ENCODE measurements around the gene LTK.

Gene LTK

DNA sequence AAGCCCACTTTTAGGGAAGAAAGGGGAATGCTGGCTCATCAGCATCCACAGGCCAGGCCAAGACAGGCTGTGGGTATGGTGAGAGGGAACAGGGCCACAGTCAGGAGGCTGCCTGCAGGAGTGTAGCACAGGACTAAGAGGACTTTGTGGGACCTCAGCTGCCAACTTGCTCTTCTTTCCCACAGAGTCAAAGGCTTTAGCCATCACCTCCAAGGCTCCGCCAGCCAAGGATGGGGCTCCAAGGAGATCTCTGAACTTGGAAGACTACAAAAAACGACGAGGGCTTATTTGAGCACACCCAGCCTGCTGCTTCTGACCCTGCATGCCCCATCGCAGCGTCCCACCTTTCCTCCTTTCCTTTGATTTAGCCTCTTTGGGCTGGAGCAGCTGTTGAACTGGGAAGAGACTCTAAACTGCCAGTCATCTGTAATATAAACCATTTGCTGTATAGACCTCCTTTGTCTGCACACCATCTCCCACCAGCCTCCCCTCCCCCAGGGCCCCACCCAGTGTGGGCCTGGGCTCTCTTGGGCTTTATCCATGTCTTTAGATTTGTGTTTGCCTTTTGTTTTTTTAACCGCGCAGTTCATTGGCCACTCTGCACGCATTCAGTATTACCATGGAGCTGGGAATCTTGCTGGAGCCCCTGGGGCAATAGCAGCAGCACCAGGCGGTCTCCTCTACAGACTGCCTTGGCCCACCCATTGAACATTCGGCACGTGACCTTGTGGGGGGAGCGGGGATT is 33.1 kb downstream of the LTK start:
- in situ Hi-C loops (cut with HindIII; ENCODE audit: low sequenced_read_pairs) = no loop called here

DNA sequence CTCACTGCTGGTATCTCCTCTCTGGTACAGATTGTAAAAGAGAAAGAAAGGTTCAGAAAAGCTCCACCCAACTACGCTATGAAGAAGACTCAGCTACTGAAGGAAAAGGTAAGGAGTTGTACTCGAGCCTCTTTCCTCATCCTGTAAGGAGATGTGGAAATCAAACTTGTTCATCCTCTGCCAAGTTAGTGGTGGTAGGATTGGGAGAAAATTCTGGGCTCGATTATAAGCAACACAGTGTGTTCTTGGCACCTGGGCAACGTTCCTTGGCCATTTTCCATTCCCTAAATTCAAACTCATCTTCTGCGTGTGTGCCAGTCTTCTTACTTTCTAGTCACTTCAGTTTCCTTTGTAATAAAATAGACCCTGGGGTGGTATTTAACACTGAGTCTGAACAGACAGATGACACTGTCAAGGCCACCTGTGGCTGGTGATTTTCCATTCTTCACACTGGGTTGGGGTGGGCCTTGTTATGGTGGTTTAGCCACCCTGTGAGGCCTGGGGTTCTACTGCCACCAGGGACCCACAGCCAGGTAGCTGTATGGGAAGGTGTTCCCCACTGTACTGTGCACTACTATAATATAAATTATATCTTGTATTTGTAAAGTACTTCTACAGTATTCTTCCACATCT is 37.1 kb downstream of the LTK start:
- in situ Hi-C loops (cut with HindIII; ENCODE audit: low sequenced_read_pairs) = loop anchor here (10.0 kb wide), 1 partner anchor 68 kb away; the partner anchor contains the start of gene RPAP1

DNA sequence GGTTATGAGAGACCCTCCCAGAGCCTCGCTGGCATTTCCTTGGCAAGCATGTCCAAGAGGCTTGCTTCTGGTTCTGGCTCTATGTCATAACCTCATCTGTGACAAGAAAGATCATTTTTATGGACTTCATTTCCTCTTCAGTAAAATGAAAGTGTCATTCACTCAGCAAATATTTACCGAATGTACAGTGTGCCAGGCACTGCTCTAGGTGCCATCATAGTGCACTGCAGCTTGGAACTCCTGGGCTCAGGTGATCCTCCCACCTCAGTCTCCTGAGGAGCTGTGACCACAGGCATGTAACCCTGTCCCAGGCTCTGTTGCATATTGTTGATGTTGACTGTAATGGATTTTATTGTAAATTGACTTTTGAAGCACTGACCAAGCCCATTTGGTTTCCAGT is 38.7 kb downstream of the LTK start:
- in situ Hi-C loops (cut with HindIII; ENCODE audit: low sequenced_read_pairs) = loop anchor here (10.0 kb wide), 1 partner anchor 70 kb away; the partner anchor contains the start of gene RPAP1

DNA sequence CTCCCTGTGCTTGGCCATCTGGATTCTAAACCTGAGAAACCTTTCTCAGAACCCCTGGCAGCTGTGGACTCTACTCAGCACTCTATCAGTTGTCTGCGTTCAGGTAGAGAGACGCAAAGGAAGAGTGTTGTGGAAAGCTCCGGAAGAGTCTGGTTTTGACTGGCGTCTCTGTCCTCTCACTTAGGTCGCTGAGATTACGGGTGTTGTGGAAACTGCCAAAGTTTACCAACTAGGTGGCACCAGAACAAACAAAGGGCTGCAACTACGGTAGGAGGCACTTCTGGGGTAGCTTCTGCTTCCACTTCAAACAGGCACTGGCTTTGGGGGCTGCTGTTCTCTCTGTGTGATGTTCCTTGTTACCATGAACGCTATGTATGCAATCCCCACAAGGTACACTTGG is 39.2 kb downstream of the LTK start:
- in situ Hi-C loops (cut with HindIII; ENCODE audit: low sequenced_read_pairs) = loop anchor here (10.0 kb wide), 1 partner anchor 70 kb away; the partner anchor contains the start of gene RPAP1

DNA sequence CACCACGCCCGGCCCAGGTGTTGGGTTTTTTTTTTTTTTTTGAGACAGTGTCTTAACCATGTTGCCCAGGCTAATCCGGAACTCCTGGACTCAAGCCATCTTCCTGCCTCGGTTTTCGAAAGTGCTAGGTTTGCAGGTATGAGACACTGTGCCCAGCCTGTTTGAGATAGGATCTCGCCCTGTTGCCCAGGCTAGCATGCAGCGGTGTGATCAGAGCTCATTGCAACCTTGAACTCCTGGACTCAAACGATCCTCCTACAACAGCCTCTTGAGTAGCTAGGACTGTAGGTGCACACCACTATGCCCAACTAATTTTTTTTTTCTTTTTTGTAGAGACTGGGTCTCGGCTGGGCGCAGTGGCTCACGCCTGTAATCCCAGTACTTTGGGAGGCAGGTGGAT is 40.2 kb downstream of the LTK start:
- in situ Hi-C loops (cut with HindIII; ENCODE audit: low sequenced_read_pairs) = loop anchor here (10.0 kb wide), 1 partner anchor 71 kb away; the partner anchor contains the start of gene RPAP1

DNA sequence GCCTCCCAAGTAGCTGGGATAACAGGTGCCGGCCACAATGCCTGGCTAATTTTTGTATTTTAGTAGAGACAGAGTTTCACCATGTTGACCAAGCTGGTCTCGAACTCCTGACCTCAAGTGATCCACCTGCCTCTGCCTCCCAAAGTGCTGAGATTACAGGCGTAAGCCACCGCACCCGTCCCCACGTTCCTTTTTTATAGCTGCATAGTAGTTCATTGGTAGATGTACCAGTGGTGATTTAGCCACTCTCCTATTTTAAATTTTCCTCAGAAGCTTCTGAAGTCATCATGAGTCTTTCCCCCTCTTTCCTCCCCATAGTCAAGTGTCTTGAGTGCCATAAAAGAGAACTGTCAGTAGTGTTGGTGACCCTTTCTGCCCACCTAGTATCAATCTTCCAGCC is 44.0 kb downstream of the LTK start:
- in situ Hi-C loops (cut with HindIII; ENCODE audit: low sequenced_read_pairs) = loop anchor here (10.0 kb wide), 1 partner anchor 75 kb away; the partner anchor contains the start of gene RPAP1

DNA sequence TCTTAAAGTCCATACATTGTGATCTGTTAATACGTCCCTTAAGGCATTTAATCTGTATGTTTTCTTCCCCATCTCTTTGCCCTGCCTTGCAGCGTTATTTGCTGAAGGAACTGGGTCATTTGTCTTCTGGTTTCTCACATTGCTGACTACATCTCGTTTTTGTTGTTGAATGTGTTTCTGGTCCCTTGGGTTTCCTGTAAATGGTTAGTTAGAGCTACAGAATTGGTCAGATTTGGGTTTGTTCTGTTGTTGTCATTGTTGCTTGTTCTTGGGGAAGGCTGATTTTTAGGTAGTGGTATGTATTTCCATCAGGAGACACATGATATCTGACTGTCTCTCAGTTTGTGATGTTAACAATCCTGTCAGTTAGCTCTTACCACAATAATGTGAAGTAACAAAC is 46.9 kb downstream of the LTK start:
- in situ Hi-C loops (cut with HindIII; ENCODE audit: low sequenced_read_pairs) = no loop called here

DNA sequence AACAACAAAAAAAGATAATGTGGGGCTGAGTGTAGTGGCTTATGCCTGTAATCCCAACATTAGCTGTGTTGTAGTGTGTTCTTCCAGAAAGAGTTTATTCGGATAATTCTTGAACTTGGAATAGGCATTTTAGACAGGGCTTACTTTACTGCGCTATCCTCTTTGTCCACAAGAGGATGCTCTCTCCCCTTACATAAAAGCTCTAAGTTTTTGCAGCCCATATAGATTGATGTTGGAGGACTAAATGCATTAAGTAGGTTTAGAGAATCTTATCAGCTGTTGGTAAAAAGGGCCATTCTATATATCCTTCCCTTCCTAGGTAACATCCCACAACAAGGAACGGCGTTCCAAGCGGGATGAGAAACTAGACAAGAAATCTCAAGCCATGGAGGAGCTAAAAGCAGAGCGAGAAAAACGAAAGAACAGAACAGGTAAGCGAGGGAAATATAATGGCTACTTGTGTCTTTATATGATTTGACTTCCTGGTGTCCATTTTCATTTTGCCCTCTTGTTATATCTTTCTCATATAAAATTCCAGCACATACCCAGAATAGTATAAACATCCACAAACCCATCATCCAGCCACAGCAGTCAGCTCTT is 47.7 kb downstream of the LTK start:
- in situ Hi-C loops (cut with HindIII; ENCODE audit: low sequenced_read_pairs) = no loop called here

DNA sequence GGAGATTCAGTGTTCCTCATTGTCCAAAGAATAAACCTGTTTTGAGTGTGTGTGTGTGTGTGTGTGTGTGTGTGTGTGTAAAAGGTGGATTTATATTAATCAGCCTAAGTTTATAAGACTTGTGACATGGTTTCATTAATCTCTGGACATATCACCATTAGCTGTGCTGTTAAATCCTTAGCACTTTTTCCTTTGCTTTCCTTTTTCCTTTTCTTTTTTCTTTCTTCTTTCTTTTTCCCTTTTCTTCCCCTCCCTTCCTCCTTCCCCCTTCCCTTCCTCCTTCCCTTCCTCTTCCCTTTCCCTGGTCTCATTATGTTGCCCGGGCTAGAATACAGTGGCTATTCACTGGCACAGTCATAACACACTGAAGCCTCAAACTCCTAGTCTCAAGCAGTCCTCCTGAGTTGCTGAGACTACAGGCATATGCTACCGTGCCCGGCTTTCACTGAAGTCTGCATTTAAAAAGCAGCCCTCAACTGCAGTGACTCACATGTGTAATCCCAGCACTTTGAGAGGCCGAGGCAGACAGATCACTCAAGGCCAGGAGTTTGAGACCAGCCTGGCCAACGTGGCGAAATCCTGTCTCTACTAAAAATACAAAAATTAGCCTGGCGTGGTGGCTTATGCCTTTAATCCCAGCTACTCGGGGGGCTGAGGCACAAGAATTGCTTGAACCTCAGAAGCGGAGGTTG is 48.6 kb downstream of the LTK start:
- in situ Hi-C loops (cut with HindIII; ENCODE audit: low sequenced_read_pairs) = no loop called here

DNA sequence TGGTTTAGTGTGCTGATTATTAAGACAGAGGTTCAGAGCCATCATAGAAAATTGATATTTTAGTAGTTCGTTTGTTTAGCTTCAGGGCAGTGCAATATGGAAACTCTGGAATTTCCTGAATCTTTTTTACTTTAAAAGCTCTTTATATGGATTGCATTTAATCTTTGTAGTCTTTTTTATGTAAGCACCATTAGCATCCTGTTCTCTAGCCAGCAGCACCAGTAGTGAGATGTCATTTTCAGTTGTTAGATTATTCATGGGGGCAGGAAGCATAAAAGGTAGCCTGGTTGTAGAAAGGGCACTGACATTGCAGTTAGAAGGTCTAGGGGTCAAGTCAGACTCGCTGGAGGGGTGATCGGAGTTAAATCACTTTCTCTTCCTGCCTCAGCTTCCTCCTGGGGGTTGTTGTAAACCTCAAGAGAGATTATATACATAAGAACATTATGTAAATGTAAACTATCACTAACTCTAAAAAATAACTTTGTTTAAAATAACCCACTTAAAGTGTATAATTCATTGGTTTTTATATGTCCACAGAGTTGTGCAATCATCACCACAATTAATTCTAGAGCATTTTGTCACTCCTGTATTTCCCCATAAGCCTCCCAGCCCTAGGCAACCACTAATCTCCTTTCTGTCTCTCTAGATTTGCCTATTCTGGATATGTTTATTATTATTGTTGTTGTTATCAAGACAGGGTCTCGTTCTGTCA is 51.4 kb downstream of the LTK start:
- in situ Hi-C loops (cut with HindIII; ENCODE audit: low sequenced_read_pairs) = no loop called here
